Right lobe of liver (tissue), 4 donors: ENCODE data around the gene DCTN4.

ENCODE experiments used
- POLR2A ChIP-seq: fragments of 450-650 bp; IDR thresholded peaks from one replicate; pipeline ENCODE4 v1.6.1; 2017; ENCODE audit warnings: antibody characterized with exemption, mild to moderate bottlenecking
- TF ChIP-seq, protein P1 (sequence below), 4 donors: fragments of 200-600 bp in 3 of 4; fragments of 450-650 bp in 1 of 4; IDR thresholded peaks; one replicate each; pipeline versions ENCODE4 v1.5.1 to v1.8.0; 2016 to 2022; ENCODE audit warnings: antibody characterized with exemption in 4 of 4, mild to moderate bottlenecking in 2 of 4
- donor health status: DM: no; HTN: no; CAD: no.
- donor health status: DM: no; HTN: no; CAD: no.
- donor health status: DM: no; HTN: yes; CAD: no.

DNA sequence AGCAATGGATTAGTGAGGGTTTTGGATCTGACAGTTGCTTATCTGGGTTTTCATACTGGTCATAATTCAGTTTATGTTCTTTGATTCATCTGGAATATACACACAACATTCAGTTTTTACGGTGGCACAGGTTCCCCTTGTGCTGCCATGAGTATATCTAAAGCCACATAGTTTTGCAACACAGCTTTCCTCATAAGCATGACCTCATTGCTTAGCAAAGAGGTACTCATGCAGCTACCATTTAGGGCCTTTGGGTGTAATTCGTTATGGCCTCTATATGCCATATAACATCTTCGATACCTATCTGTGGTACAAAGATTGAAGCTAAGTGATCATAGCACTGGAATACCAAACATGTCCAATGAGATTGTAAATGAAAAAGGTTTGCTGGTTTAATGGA is 55.1 kb downstream of the DCTN4 start:
- no peak for TF ChIP-seq POLR2A
- TF ChIP-seq, protein P1, sequence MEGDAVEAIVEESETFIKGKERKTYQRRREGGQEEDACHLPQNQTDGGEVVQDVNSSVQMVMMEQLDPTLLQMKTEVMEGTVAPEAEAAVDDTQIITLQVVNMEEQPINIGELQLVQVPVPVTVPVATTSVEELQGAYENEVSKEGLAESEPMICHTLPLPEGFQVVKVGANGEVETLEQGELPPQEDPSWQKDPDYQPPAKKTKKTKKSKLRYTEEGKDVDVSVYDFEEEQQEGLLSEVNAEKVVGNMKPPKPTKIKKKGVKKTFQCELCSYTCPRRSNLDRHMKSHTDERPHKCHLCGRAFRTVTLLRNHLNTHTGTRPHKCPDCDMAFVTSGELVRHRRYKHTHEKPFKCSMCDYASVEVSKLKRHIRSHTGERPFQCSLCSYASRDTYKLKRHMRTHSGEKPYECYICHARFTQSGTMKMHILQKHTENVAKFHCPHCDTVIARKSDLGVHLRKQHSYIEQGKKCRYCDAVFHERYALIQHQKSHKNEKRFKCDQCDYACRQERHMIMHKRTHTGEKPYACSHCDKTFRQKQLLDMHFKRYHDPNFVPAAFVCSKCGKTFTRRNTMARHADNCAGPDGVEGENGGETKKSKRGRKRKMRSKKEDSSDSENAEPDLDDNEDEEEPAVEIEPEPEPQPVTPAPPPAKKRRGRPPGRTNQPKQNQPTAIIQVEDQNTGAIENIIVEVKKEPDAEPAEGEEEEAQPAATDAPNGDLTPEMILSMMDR (IDR thresholded peaks at IDR 0.05) = no peak
